Measurements from ENCODE around the gene NUP188.

Gene NUP188

GRCh38 chr9:128913995-128914772 lies 33.3 kb upstream of the NUP188 start:
- no peak for DNase-seq

DNA sequence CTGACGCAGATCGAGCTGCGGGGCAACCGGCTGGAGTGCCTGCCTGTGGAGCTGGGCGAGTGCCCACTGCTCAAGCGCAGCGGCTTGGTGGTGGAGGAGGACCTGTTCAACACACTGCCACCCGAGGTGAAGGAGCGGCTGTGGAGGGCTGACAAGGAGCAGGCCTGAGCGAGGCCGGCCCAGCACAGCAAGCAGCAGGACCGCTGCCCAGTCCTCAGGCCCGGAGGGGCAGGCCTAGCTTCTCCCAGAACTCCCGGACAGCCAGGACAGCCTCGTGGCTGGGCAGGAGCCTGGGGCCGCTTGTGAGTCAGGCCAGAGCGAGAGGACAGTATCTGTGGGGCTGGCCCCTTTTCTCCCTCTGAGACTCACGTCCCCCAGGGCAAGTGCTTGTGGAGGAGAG lies 31.3 kb upstream of the NUP188 start:
- no peak for DNase-seq

- DNase-seq = no peak
These were observed 30.8 kb upstream of the NUP188 start for GRCh38 chr9:128916745-128917144.

DNA sequence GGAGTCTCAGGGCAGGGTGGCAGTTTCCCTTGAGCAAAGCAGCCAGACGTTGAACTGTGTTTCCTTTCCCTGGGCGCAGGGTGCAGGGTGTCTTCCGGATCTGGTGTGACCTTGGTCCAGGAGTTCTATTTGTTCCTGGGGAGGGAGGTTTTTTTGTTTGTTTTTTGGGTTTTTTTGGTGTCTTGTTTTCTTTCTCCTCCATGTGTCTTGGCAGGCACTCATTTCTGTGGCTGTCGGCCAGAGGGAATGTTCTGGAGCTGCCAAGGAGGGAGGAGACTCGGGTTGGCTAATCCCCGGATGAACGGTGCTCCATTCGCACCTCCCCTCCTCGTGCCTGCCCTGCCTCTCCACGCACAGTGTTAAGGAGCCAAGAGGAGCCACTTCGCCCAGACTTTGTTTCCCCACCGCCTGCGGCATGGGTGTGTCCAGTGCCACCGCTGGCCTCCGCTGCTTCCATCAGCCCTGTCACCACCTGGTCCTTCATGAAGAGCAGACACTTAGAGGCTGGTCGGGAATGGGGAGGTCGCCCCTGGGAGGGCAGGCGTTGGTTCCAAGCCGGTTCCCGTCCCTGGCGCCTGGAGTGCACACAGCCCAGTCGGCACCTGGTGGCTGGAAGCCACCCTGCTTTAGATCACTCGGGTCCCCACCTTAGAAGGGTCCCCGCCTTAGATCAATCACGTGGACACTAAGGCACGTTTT lies 30.2 kb upstream of the NUP188 start:
- no peak for DNase-seq

GRCh38 chr9:128918921-128919320 lies 28.6 kb upstream of the NUP188 start:
- no peak for DNase-seq

- no peak for DNase-seq
These were observed 28.0 kb upstream of the NUP188 start for GRCh38 chr9:128919402-128920089.

- peak; percentile 70 to 76 for DNase-seq
These were observed 27.0 kb upstream of the NUP188 start, which contains the start of gene PHYHD1 for GRCh38 chr9:128920381-128921058. TSS of gene PHYHD1 (plus strand) at chr9:128920982. CDS start at chr9:128922324, 1,342 bp downstream.

GRCh38 chr9:128921881-128922763 lies 25.4 kb upstream of the NUP188 start:
- peak; percentile 83 to 88 for DNase-seq

DNA sequence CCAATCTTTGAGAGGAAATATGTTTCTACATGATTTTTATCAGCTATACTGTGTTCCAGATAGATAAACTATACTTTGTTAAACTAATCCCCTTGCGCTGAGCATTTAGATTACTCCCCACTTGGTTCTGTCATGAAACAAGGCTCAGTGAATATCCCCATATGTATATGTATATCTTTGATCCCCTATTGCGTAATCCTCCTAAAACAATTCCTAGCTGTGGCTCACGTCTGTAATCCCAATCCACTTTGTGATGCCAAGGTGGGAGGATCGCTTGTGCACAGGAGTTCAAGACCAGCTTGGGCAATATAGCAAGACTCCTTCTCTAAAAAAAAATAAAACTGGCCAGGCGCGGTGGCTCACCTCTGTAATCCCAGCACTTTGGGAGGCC lies 24.0 kb upstream of the NUP188 start:
- peak in 1 of 2 experiments; percentile 10 for DNase-seq

GRCh38 chr9:128927731-128928411 lies 19.6 kb upstream of the NUP188 start:
- DNase-seq = peak; percentile 24 to 62

DNA sequence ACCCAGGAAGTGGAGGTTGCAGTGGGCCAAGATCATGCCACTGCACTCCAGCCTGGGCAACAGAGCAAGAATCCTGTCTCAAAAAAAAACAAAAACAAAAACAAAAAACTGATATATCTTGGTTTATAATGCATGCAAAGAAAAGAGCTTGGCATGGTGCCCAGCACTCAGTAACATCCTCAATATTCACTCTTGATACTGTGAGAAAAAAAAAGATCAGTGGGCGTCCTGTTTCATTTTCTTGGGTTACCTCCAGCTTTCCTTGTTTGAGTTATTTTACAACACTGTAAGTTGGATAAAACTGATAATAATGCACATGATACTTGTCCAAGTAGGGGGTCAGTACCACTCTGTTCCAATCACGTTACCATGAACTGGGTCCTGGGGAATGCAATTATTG lies 18.9 kb upstream of the NUP188 start:
- DNase-seq = no peak

- no peak for DNase-seq
These were observed 17.9 kb upstream of the NUP188 start for GRCh38 chr9:128929560-128929959.

- DNase-seq = no peak
These were observed 13.8 kb upstream of the NUP188 start for GRCh38 chr9:128933731-128934130.

DNA sequence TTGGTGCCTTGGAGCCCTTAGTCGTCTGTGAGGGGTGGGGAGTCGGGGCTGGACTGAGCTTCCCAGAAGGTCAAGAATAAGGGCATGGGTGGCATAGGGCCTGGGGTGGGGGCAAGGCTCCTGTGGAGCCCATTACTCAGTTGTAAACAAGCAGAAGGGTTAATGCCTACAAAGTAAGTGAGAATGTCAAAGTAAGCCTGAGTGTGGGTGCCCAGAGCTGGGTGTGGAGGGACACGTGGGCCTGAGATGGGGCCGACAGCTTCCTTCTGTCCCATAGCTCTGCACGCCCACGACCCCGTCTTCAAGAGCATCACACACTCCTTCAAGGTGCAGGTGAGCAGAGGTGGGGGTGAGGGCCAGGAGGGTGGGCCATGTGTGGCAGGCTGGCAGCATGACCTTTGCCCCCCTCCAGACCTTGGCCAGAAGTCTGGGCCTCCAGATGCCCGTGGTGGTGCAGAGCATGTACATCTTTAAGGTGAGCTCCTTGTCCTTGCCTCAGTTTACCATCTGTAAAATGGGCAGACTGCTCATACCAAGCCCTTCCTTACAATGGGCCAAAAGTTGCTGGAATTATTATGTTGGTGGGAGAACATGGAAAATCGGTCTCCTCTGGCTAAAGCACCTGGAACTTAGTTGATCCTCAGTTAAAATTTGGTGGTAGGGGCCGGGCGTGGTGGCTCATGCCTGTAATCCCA lies 11.2 kb upstream of the NUP188 start:
- DNase-seq = no peak

GRCh38 chr9:128937310-128938165 lies 10.0 kb upstream of the NUP188 start:
- DNase-seq = no peak

DNA sequence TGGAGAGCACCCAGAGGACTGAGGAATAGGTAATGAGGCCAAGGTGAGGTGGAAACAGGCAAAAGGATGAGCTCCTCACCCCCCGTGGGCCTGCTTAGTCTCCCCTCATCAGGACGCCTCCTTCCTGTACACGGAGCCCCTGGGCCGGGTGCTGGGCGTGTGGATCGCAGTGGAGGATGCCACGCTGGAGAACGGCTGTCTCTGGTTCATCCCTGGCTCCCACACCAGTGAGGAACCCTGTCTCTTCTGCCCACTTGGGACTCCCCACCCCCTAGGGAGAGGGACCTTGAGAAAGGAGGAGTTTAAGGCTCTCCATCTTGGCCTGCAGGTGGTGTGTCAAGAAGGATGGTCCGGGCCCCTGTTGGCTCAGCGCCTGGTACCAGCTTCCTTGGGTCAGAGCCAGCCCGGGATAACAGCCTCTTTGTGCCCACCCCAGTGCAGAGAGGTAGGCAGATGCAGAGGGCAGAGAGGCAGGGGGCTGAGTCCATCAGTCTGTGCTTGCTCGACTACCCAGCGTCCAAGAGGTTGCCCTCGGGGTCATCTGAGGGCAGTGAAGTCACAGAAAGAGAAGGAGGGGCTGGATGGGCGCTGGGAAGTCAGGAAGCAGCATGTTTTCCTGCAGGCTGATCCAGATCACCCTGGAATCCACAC lies 7.1 kb upstream of the NUP188 start:
- no peak for DNase-seq

DNA sequence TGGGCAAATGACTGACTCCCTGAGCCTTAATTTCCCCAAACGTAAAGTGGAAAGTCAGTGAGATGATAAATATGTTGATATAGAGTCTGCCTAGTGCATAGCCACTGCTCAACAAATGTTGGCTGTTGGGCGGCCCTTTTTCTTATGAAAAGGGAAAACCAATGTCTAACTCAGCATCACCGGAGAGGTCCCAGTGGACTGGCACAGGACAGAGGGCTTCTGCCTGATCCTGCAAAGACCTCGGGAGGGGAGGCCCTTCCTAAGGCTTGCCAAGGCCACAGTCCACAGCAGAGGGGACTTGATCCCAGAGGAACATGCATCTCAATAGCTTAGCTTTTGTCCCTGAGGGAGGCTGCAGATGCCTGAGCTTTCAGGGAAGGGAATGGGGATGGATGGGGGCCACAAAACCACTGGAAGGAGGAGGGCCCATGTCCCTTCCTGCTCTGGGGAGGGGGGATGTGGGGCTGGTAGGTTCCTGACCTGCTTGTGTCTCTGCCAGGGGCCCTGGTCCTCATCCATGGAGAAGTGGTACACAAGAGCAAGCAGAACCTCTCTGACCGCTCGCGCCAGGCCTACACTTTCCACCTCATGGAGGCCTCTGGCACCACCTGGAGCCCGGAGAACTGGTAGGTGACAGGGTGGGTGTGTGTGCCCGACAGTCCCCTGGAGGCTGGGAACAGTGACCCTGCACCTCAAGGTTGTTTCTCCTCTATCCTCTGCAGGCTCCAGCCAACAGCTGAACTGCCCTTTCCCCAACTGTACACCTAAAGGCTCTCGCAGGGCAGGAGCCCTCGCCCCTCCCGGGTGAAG lies 6.3 kb upstream of the NUP188 start:
- no peak for DNase-seq
